ENCODE results near the gene GGT5. TPM values are rescaled to one million over a fixed set of nuclear protein-coding genes. Genes with fewer than 3 reads are reported as not detected.
"Not testable (repeated sequence)": the region's sequence is repeated elsewhere in the genome, so short reads cannot be mapped to it uniquely, and the experiment has no call there.

GGT5 gene
- polyA plus RNA-seq, 2 donors = 4.7 to 7.1 TPM

GRCh38 chr22:24264329-24264896 lies 19.5 kb upstream of the GGT5 start:
- not testable (repeated sequence) for H3K27ac ChIP-seq (ENCODE audit: low read depth in 2 of 2, low read length in 1 of 2); H3K27me3 ChIP-seq (ENCODE audit: control insufficient read depth in 1 of 2, insufficient read depth in 2 of 2, low read length in 2 of 2); H3K36me3 ChIP-seq (ENCODE audit: control insufficient read depth in 2 of 2, insufficient read depth in 2 of 2, low read length in 1 of 2); H3K4me3 ChIP-seq (ENCODE audit: low read depth in 1 of 2, low read length in 2 of 2); H3K4me1 ChIP-seq (ENCODE audit: control insufficient read depth in 2 of 2, insufficient read depth in 2 of 2, low read length in 1 of 2); H3K9me3 ChIP-seq (ENCODE audit: control insufficient read depth in 2 of 2, insufficient read depth in 1 of 2, low read depth in 1 of 2, low read length in 1 of 2)
- 79 to 88% methylated on average over 2 to 3 of the region's 9 CpGs for WGBS, 2 donors

- H3K27me3 ChIP-seq (ENCODE audit: control insufficient read depth in 1 of 2, insufficient read depth in 2 of 2, low read length in 2 of 2); H3K9me3 ChIP-seq (ENCODE audit: control insufficient read depth in 2 of 2, insufficient read depth in 1 of 2, low read depth in 1 of 2, low read length in 1 of 2); H3K4me3 ChIP-seq (ENCODE audit: low read depth in 1 of 2, low read length in 2 of 2); H3K36me3 ChIP-seq (ENCODE audit: control insufficient read depth in 2 of 2, insufficient read depth in 2 of 2, low read length in 1 of 2); H3K27ac ChIP-seq (ENCODE audit: low read depth in 2 of 2, low read length in 1 of 2); H3K4me1 ChIP-seq (ENCODE audit: control insufficient read depth in 2 of 2, insufficient read depth in 2 of 2, low read length in 1 of 2): not testable (repeated sequence)
- WGBS, 2 donors = 95% methylated on average over 15 to 19 of the region's 19 CpGs
These were observed 18.6 kb upstream of the GGT5 start for GRCh38 chr22:24263479-24263878.

- H3K4me1 ChIP-seq (ENCODE audit: control insufficient read depth in 2 of 2, insufficient read depth in 2 of 2, low read length in 1 of 2); H3K9me3 ChIP-seq (ENCODE audit: control insufficient read depth in 2 of 2, insufficient read depth in 1 of 2, low read depth in 1 of 2, low read length in 1 of 2); H3K27me3 ChIP-seq (ENCODE audit: control insufficient read depth in 1 of 2, insufficient read depth in 2 of 2, low read length in 2 of 2); H3K36me3 ChIP-seq (ENCODE audit: control insufficient read depth in 2 of 2, insufficient read depth in 2 of 2, low read length in 1 of 2); H3K27ac ChIP-seq (ENCODE audit: low read depth in 2 of 2, low read length in 1 of 2); H3K4me3 ChIP-seq (ENCODE audit: low read depth in 1 of 2, low read length in 2 of 2): not testable (repeated sequence)
- WGBS, 2 donors = 92 to 94% methylated on average over 18 of the region's 18 CpGs
These were observed 17.4 kb upstream of the GGT5 start for GRCh38 chr22:24262185-24262749.

GRCh38 chr22:24259459-24259858 lies 14.6 kb upstream of the GGT5 start:
- WGBS, 2 donors = 0 to 7% methylated on average over 4 to 7 of the region's 10 CpGs
- not testable (repeated sequence) for H3K4me3 ChIP-seq (ENCODE audit: low read depth in 1 of 2, low read length in 2 of 2); H3K9me3 ChIP-seq (ENCODE audit: control insufficient read depth in 2 of 2, insufficient read depth in 1 of 2, low read depth in 1 of 2, low read length in 1 of 2); H3K36me3 ChIP-seq (ENCODE audit: control insufficient read depth in 2 of 2, insufficient read depth in 2 of 2, low read length in 1 of 2); H3K27me3 ChIP-seq (ENCODE audit: control insufficient read depth in 1 of 2, insufficient read depth in 2 of 2, low read length in 2 of 2); H3K4me1 ChIP-seq (ENCODE audit: control insufficient read depth in 2 of 2, insufficient read depth in 2 of 2, low read length in 1 of 2); H3K27ac ChIP-seq (ENCODE audit: low read depth in 2 of 2, low read length in 1 of 2)

- WGBS, 2 donors = 92 to 95% methylated on average over 6 of the region's 7 CpGs
- not testable (repeated sequence) for H3K4me1 ChIP-seq (ENCODE audit: control insufficient read depth in 2 of 2, insufficient read depth in 2 of 2, low read length in 1 of 2)
These were observed 11.9 kb upstream of the GGT5 start for GRCh38 chr22:24256736-24257135.

GRCh38 chr22:24256136-24256535 lies 11.3 kb upstream of the GGT5 start:
- not testable (repeated sequence) for H3K4me3 ChIP-seq (ENCODE audit: low read depth in 1 of 2, low read length in 2 of 2); H3K4me1 ChIP-seq (ENCODE audit: control insufficient read depth in 2 of 2, insufficient read depth in 2 of 2, low read length in 1 of 2); H3K9me3 ChIP-seq (ENCODE audit: control insufficient read depth in 2 of 2, insufficient read depth in 1 of 2, low read depth in 1 of 2, low read length in 1 of 2); H3K36me3 ChIP-seq (ENCODE audit: control insufficient read depth in 2 of 2, insufficient read depth in 2 of 2, low read length in 1 of 2); H3K27ac ChIP-seq (ENCODE audit: low read depth in 2 of 2, low read length in 1 of 2); H3K27me3 ChIP-seq (ENCODE audit: control insufficient read depth in 1 of 2, insufficient read depth in 2 of 2, low read length in 2 of 2)
- 91 to 93% methylated on average over 6 to 12 of the region's 13 CpGs for WGBS, 2 donors

More at GRCh38 chr22:24256736-24257135, 11.9 kb upstream of the GGT5 start:
- H3K27ac ChIP-seq (ENCODE audit: low read depth in 2 of 2, low read length in 1 of 2); H3K9me3 ChIP-seq (ENCODE audit: control insufficient read depth in 2 of 2, insufficient read depth in 1 of 2, low read depth in 1 of 2, low read length in 1 of 2); H3K36me3 ChIP-seq (ENCODE audit: control insufficient read depth in 2 of 2, insufficient read depth in 2 of 2, low read length in 1 of 2); H3K4me3 ChIP-seq (ENCODE audit: low read depth in 1 of 2, low read length in 2 of 2); H3K27me3 ChIP-seq (ENCODE audit: control insufficient read depth in 1 of 2, insufficient read depth in 2 of 2, low read length in 2 of 2): not testable (repeated sequence)

GRCh38 chr22:24253126-24253525 lies 8.2 kb upstream of the GGT5 start:
- not testable (repeated sequence) for H3K4me3 ChIP-seq (ENCODE audit: low read depth in 1 of 2, low read length in 2 of 2); H3K36me3 ChIP-seq (ENCODE audit: control insufficient read depth in 2 of 2, insufficient read depth in 2 of 2, low read length in 1 of 2); H3K27me3 ChIP-seq (ENCODE audit: control insufficient read depth in 1 of 2, insufficient read depth in 2 of 2, low read length in 2 of 2); H3K4me1 ChIP-seq (ENCODE audit: control insufficient read depth in 2 of 2, insufficient read depth in 2 of 2, low read length in 1 of 2); H3K27ac ChIP-seq (ENCODE audit: low read depth in 2 of 2, low read length in 1 of 2); H3K9me3 ChIP-seq (ENCODE audit: control insufficient read depth in 2 of 2, insufficient read depth in 1 of 2, low read depth in 1 of 2, low read length in 1 of 2)
- 90 to 93% methylated on average over 12 of the region's 12 CpGs for WGBS, 2 donors

GRCh38 chr22:24251286-24251685 lies 6.4 kb upstream of the GGT5 start:
- not testable (repeated sequence) for H3K36me3 ChIP-seq (ENCODE audit: control insufficient read depth in 2 of 2, insufficient read depth in 2 of 2, low read length in 1 of 2); H3K4me3 ChIP-seq (ENCODE audit: low read depth in 1 of 2, low read length in 2 of 2); H3K4me1 ChIP-seq (ENCODE audit: control insufficient read depth in 2 of 2, insufficient read depth in 2 of 2, low read length in 1 of 2); H3K27me3 ChIP-seq (ENCODE audit: control insufficient read depth in 1 of 2, insufficient read depth in 2 of 2, low read length in 2 of 2); H3K9me3 ChIP-seq (ENCODE audit: control insufficient read depth in 2 of 2, insufficient read depth in 1 of 2, low read depth in 1 of 2, low read length in 1 of 2); H3K27ac ChIP-seq (ENCODE audit: low read depth in 2 of 2, low read length in 1 of 2)
- 86% methylated on average over 19 of the region's 28 CpGs; no CpG with 5 or more reads in 1 of the 2 donors for WGBS, 2 donors

GRCh38 chr22:24249413-24249812 lies 4.5 kb upstream of the GGT5 start:
- not testable (repeated sequence) for H3K4me1 ChIP-seq (ENCODE audit: control insufficient read depth in 2 of 2, insufficient read depth in 2 of 2, low read length in 1 of 2); H3K27ac ChIP-seq (ENCODE audit: low read depth in 2 of 2, low read length in 1 of 2); H3K4me3 ChIP-seq (ENCODE audit: low read depth in 1 of 2, low read length in 2 of 2); H3K9me3 ChIP-seq (ENCODE audit: control insufficient read depth in 2 of 2, insufficient read depth in 1 of 2, low read depth in 1 of 2, low read length in 1 of 2); H3K27me3 ChIP-seq (ENCODE audit: control insufficient read depth in 1 of 2, insufficient read depth in 2 of 2, low read length in 2 of 2); H3K36me3 ChIP-seq (ENCODE audit: control insufficient read depth in 2 of 2, insufficient read depth in 2 of 2, low read length in 1 of 2)
- 63 to 81% methylated on average over 3 to 8 of the region's 8 CpGs for WGBS, 2 donors

- H3K27ac ChIP-seq (ENCODE audit: low read depth in 2 of 2, low read length in 1 of 2); H3K27me3 ChIP-seq (ENCODE audit: control insufficient read depth in 1 of 2, insufficient read depth in 2 of 2, low read length in 2 of 2); H3K4me3 ChIP-seq (ENCODE audit: low read depth in 1 of 2, low read length in 2 of 2); H3K36me3 ChIP-seq (ENCODE audit: control insufficient read depth in 2 of 2, insufficient read depth in 2 of 2, low read length in 1 of 2); H3K9me3 ChIP-seq (ENCODE audit: control insufficient read depth in 2 of 2, insufficient read depth in 1 of 2, low read depth in 1 of 2, low read length in 1 of 2); H3K4me1 ChIP-seq (ENCODE audit: control insufficient read depth in 2 of 2, insufficient read depth in 2 of 2, low read length in 1 of 2): not testable (repeated sequence)
- 86 to 90% methylated on average over 14 to 15 of the region's 15 CpGs for WGBS, 2 donors
These were observed 3.7 kb upstream of the GGT5 start for GRCh38 chr22:24248611-24249010.
